ENCODE results near the gene CCDC188. TPM values are rescaled to one million over a fixed set of nuclear protein-coding genes. Genes with fewer than 3 reads are reported as not detected.

CCDC188 gene
- total RNA-seq, 1 experiment from 2014 or later: not detected

DNA sequence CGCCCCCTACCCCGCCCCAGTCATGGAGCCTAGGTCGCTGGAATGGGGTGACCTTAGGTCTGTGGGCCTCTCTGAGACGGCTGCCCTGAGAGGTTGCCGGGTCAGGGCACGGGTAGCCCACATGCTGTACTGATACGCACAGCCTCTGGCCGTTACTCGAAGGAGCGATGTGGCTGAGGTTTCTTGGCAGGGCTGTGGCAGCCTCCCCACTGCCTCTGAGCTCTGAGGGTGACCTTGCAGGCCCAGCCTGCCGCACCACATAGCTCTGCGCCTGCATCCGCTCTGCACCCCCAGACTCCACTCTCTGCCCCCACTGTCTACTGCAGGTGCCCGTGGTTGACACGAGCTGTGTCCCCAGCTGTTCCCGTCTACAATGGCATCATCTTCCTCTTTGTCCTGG, 12.0 kb downstream of the CCDC188 start:
- no peak for TF ChIP-seq EZH2phosphoT487 (IDR thresholded peaks at IDR 0.05; ENCODE audit: borderline replicate concordance, low read length)
- TF ChIP-seq, protein P1, sequence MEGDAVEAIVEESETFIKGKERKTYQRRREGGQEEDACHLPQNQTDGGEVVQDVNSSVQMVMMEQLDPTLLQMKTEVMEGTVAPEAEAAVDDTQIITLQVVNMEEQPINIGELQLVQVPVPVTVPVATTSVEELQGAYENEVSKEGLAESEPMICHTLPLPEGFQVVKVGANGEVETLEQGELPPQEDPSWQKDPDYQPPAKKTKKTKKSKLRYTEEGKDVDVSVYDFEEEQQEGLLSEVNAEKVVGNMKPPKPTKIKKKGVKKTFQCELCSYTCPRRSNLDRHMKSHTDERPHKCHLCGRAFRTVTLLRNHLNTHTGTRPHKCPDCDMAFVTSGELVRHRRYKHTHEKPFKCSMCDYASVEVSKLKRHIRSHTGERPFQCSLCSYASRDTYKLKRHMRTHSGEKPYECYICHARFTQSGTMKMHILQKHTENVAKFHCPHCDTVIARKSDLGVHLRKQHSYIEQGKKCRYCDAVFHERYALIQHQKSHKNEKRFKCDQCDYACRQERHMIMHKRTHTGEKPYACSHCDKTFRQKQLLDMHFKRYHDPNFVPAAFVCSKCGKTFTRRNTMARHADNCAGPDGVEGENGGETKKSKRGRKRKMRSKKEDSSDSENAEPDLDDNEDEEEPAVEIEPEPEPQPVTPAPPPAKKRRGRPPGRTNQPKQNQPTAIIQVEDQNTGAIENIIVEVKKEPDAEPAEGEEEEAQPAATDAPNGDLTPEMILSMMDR (conservative IDR thresholded peaks at IDR 0.05; ENCODE audit: low read depth, low read length): no peak
- no peak for TF ChIP-seq EZH2 (IDR thresholded peaks at IDR 0.05; ENCODE audit: low read length, unreplicated experiment)
- ChIA-PET CTCF (no interaction called here), POLR2A (ENCODE audit: unreplicated experiment) (no interaction called here)
- Histone ChIP-seq H3K4me1 (ENCODE audit: insufficient read depth, low read length) (no peaks in the 10 kb centered on the region), H3K9me3 (ENCODE audit: low read length) (no peaks in the 10 kb centered on the region), H3F3A (ENCODE audit: low read length, unreplicated experiment) (no peaks in the 10 kb centered on the region), H4K20me1 (ENCODE audit: low read length) (no peaks in the 10 kb centered on the region), H3K4me3 (ENCODE audit: low read length) (no peak overlapping the region), H3K79me2 (ENCODE audit: low read length) (peaks cover 38% of the 10 kb centered on the region), H3K36me3 (ENCODE audit: low read depth, low read length) (no peaks in the 10 kb centered on the region), H3K27ac (ENCODE audit: low read length) (no peak overlapping the region), H3K4me2 (ENCODE audit: low read length) (no peak overlapping the region), H2AFZ (ENCODE audit: low read length) (no peak overlapping the region), H3K9me2 (replicated peaks; ENCODE audit: low read length) (no peaks in the 10 kb centered on the region), H3K9ac (ENCODE audit: low read length) (no peak overlapping the region), H3K27me3 (ENCODE audit: low read length) (no peaks in the 10 kb centered on the region)
- ATAC-seq (no peak), DNase-seq (no peak)
- no TSS peak for BruUV-seq (replicated peaks)
- intact Hi-C loops (cut with micrococcal nuclease): no loop called here

DNA sequence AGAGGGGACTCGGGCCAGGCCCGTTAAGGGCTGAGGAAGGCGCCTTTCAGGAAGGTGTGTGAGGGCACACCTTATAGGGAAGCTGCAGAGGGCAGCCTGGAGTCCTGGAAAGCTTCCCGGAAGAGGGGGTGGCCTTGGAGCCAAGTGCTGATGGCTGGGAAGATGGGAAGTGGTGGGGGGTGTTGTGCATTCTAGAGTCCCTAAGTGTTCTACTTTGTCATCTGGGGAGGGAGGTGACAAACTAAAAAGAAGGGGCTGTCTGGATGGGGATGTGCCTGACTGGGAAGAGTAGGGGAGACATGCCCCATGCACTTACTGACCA, 12.5 kb downstream of the CCDC188 start:
- H2AFZ ChIP-seq (ENCODE audit: low read length): no peak overlapping the region
- H3K9ac ChIP-seq (ENCODE audit: low read length): no peak overlapping the region
- BruUV-seq (replicated peaks): no TSS peak
- H3K4me1 ChIP-seq (ENCODE audit: insufficient read depth, low read length): no peaks in the 10 kb centered on the region
- no peak overlapping the region for H3K27ac ChIP-seq (ENCODE audit: low read length)
- ATAC-seq (no peak), DNase-seq (no peak)
- ChIA-PET CTCF (no interaction called here), POLR2A (ENCODE audit: unreplicated experiment) (no interaction called here)
- intact Hi-C loops (cut with micrococcal nuclease): no loop called here
- H3F3A ChIP-seq (ENCODE audit: low read length, unreplicated experiment): no peaks in the 10 kb centered on the region
- no peaks in the 10 kb centered on the region for H3K36me3 ChIP-seq (ENCODE audit: low read depth, low read length)
- no peaks in the 10 kb centered on the region for H3K27me3 ChIP-seq (ENCODE audit: low read length)
- H3K9me2 ChIP-seq (replicated peaks; ENCODE audit: low read length): no peaks in the 10 kb centered on the region
- no peaks in the 10 kb centered on the region for H3K9me3 ChIP-seq (ENCODE audit: low read length)
- H4K20me1 ChIP-seq (ENCODE audit: low read length): no peaks in the 10 kb centered on the region
- H3K4me2 ChIP-seq (ENCODE audit: low read length): no peak overlapping the region
- TF ChIP-seq EZH2 (IDR thresholded peaks at IDR 0.05; ENCODE audit: low read length, unreplicated experiment) (no peak), EZH2phosphoT487 (IDR thresholded peaks at IDR 0.05; ENCODE audit: borderline replicate concordance, low read length) (no peak)
- TF ChIP-seq, protein P1 (conservative IDR thresholded peaks at IDR 0.05; ENCODE audit: low read depth, low read length): no peak
- no peak overlapping the region for H3K4me3 ChIP-seq (ENCODE audit: low read length)
- H3K79me2 ChIP-seq (ENCODE audit: low read length): peaks cover 43% of the 10 kb centered on the region

DNA sequence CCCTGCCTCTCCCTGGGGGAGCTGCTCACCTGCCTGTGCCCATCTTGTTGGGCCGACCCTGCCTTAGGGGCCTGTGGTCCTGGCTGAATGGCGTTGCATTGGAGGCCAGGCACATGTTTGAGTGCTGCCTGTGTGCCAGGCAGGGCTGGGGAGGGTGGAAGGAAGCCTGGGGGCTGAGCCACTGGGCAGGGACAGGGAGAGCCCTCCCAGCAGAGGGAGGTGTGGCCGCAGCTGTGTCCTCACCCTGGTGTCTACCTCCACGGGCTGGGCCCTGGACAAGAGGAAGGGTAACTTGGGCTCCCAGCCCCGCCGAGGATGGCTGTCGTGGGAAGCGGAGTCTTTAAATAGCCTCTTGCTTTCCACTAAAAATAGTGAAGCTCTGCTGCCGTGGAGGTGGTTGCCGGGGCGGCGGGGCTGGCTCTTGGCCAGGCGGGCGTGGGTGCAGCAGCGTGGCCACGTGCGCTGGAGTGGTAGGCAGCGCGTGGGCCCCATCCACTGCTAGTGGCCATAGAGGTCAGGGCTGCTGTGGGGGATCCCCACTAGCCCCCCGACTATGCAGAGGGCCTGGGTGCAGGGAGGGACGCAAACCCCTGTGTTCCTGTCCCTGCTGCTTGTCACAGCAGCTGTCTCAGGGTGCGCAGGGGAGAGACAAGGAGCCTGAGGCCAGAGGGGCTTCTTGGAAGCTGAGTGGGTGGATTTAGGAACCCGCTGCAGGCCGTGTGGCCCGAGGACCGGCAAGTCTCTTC, 13.0 kb downstream of the CCDC188 start:
- Histone ChIP-seq H3K4me2 (ENCODE audit: low read length) (no peak overlapping the region), H3K9me3 (ENCODE audit: low read length) (no peaks in the 10 kb centered on the region), H3K27me3 (ENCODE audit: low read length) (no peaks in the 10 kb centered on the region), H3F3A (ENCODE audit: low read length, unreplicated experiment) (no peaks in the 10 kb centered on the region), H3K36me3 (ENCODE audit: low read depth, low read length) (no peaks in the 10 kb centered on the region), H3K79me2 (ENCODE audit: low read length) (peaks cover 48% of the 10 kb centered on the region), H3K9me2 (replicated peaks; ENCODE audit: low read length) (no peaks in the 10 kb centered on the region), H4K20me1 (ENCODE audit: low read length) (no peaks in the 10 kb centered on the region), H3K4me3 (ENCODE audit: low read length) (no peak overlapping the region), H2AFZ (ENCODE audit: low read length) (no peak overlapping the region), H3K27ac (ENCODE audit: low read length) (no peak overlapping the region), H3K9ac (ENCODE audit: low read length) (no peak overlapping the region), H3K4me1 (ENCODE audit: insufficient read depth, low read length) (peaks cover 2% of the 10 kb centered on the region; the same call in 1 of the 2 replicates)
- no TSS peak for BruUV-seq (replicated peaks)
- no peak for DNase-seq
- ChIA-PET CTCF (no interaction called here), POLR2A (ENCODE audit: unreplicated experiment) (no interaction called here)
- ATAC-seq: no peak
- intact Hi-C loops (cut with micrococcal nuclease): no loop called here
- TF ChIP-seq, protein P1 (conservative IDR thresholded peaks at IDR 0.05; ENCODE audit: low read depth, low read length): no peak
- TF ChIP-seq EZH2phosphoT487 (IDR thresholded peaks at IDR 0.05; ENCODE audit: borderline replicate concordance, low read length): no peak
- TF ChIP-seq EZH2 (IDR thresholded peaks at IDR 0.05; ENCODE audit: low read length, unreplicated experiment): no peak

Data from PC-3 (cell line).